Skin epidermis (tissue), 12 donors: ENCODE results near the gene SPATS2L.
A peak's percentile ranks its signal among the peaks of the same experiment; 100 is the strongest.

ENCODE experiments used
- H3K27ac ChIP-seq, 21 experiments: fragments of 200-600 bp; sonication (generic) in 11 of 21; one replicate each; pipeline ENCODE4 v1.5.0; 2020; ENCODE audit warnings: mild to moderate bottlenecking in 3 of 21, inconsistent platforms in 2 of 21, moderate library complexity in 2 of 21
- H3K4me3 ChIP-seq, 7 experiments: fragments of 200-600 bp; sonication (generic) in 2 of 7; one replicate each; pipeline ENCODE4 v1.5.0; 2020; ENCODE audit warnings: inconsistent platforms in 2 of 7, mild to moderate bottlenecking in 2 of 7, moderate library complexity in 1 of 7

Gene SPATS2L

DNA sequence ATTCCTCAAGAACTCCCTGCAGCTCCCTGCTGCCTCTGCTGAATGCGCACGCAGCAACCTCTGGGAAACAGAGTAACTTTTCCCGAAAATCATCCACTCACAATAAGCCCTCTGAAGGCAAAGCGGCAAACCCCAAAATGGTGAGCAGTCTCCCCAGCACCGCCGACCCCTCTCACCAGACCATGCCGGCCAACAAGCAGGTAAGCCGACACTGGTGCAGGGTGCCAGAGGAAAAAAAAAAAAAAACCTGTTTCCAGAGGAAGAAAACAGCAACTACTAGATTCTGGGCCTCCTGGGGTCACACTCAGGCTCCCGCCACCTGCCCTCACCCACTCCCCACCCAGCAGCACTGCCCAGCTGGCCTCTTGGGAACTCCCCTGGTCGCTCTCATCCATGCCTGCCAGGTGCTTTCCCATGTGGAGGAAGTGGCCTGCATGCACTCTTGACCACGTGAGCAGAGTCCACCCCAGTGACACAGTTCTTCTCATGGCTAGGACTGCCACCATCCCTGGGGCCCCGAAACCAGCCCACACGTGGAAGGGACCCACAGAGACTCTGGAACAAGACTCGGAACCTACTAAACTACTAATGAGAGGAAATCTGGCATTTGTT is 166.5 kb downstream of the SPATS2L start:
- H3K4me3 ChIP-seq, result no peak overlapping the region
- H3K27ac ChIP-seq, result no peak overlapping the region

DNA sequence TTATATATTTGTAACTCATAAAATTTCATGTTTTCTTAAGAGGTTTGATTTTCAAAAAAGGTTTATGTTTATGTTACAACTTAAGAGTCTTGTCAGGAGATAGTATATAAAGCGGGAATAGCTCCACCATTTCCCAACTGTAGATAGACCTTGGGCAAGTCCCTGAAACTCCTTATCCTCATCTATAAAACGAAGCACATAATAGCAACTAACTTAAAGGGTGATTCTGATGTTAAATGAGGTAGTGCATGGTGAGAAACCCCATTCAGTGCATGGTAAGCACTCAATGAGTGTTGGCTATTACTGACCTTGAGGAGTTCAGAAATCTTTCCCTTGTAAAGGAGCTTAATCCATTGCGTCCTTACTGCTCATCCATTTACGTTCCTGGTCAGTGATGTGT is 169.3 kb downstream of the SPATS2L start:
- Histone ChIP-seq H3K27ac (no peak overlapping the region), H3K4me3 (no peak overlapping the region)

DNA sequence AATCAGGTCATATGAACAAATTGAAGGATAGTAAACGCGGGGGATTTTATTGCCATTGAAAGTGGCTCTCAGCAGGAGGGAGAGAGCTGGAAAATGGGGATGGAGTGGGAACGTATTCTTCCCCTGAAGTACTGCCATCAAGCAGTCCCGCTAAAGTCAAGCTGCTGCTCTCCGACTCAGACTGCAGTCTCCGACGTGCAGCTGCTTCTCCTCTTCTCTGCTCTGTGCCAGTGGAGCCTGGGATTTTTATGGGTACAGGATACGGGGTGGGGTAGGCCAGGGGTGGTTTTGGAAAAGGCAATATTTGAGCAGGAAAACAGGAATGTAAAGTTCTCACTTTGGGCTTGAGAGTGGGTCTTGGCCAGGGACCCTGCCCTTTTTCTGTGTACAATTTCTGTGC is 170.3 kb downstream of the SPATS2L start:
- H3K4me3 ChIP-seq, result no peak overlapping the region

DNA sequence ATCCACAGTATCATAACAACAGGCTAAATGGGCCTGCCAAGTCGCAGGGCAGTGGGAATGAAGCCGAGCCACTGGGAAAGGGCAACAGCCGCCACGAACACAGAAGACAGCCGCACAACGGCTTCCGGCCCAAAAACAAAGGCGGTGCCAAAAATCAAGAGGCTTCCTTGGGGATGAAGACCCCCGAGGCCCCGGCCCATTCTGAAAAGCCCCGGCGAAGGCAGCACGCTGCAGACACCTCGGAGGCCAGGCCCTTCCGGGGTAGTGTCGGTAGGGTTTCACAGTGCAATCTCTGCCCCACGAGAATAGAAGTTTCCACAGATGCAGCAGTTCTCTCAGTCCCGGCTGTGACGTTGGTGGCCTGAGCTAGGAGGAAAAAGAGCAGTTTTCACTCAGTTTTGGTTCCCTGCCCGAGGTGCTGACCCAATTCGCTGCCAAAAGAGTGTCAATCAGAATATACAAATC is 171.2 kb downstream of the SPATS2L start:
- H3K4me3 ChIP-seq, result no peak overlapping the region
- no peak overlapping the region for H3K27ac ChIP-seq

More for the DNA sequence above, 170.3 kb downstream of the SPATS2L start:
- no peak overlapping the region for H3K27ac ChIP-seq

DNA sequence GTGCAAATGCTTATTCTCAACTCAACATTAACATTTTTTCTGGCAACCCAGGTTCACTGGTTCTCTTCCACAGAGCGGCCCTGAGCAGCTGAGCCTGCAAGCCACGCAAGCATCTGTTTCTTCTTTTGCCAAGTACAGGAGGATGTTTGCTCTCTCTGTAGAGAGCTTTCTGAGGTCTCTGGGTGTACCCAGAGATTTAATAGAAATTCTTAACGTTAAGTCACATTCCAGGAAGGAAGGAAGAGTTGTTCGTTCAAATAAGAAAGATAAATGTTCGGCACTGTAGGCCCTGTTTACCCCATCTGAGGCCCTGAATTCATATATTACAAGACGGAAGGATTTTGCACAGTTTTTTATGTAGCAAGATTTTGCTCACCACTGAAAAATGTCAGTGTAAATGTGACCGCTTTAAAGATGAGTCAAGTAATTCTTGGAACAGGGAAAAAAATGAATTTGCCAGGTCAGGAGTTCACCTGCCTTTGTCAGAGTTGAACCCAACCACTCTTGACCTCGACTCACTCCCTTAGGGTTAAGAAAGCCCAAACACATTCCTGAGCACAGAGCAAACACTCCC is 173.3 kb downstream of the SPATS2L start:
- no peak overlapping the region for H3K27ac ChIP-seq

DNA sequence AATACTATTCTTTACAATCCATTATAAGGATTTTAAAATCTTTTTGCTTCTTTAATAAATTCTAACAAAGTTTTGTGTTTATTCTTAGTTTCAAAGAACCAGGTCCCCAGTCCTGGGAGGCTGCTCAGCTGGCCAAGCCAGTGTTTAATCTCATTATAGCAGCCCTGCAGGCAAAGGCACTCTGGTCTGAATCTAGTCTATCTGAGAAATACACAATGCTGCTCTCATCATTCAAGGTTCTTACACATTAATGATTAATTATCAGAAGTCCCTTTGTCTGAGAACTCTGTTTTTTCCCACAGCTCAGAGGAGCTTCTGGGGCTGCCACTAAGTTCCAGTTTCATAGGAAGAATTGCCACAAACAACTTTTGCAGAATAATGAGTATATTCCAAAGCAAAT is 175.7 kb downstream of the SPATS2L start:
- no peak overlapping the region for H3K4me3 ChIP-seq

More for the DNA sequence above, 173.3 kb downstream of the SPATS2L start:
- no peak overlapping the region for H3K4me3 ChIP-seq

DNA sequence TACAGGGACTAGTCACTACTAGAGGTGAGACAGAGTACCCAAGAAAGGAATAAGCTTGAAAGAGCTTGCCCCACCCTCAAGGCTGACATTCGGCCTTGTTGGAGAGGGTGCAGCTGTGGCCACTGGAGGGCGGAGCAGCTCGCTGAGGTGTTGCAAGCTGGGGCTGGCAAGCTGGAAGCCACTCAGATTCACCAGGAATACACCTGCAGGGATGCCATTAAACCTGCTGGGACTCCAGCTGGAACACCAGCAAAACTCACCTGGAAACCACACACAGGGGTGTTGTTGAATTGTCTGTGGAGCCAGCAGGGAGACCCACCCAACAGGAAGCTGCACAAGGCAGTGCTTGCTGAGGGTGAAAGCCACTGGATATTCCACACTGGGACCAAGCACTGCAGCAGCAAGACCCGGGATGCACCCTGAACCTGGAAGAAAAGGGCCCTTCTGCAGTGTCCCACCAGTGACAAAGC is 177.3 kb downstream of the SPATS2L start:
- no peak overlapping the region for H3K27ac ChIP-seq

More for the DNA sequence above, 175.7 kb downstream of the SPATS2L start:
- no peak overlapping the region for H3K27ac ChIP-seq

DNA sequence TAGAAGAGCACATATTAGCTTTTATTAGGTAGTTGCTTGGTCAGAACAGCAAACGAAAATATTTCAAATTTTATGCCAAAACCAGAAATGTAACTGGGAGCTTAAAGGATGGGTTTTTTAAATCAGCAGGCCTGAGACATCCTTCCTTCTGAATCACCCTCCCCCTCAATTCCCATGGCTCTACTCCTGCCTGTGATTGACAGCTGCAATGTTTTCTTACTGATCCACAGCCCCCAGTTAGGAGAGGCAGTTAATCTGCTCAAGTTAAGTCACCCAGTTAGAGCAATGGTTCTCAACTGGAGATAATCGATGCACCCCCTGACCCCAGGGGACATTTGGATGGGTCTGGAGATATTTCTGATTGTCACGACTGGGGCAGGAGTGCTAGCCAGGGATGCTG is 178.4 kb downstream of the SPATS2L start:
- H3K4me3 ChIP-seq, result no peak overlapping the region

More for the DNA sequence above, 177.3 kb downstream of the SPATS2L start:
- H3K4me3 ChIP-seq, result no peak overlapping the region

DNA sequence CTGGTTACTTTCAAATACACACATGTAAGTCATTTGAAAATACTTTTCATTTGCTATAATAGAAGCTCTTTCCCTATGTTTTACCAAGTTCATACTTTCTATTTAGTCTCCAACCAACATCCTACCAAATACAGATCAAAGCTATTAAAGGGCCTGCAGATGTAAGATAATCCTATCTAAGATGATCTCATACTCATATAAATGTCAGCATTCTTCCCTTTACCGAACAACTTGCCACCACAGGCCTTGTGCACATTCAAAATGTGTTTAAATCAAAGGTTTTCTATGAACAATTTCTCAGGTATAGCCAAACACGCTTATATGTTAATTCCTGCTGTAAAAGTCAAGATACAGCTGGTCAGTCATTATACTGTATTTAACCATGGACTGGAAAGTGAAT is 180.0 kb downstream of the SPATS2L start:
- no peak overlapping the region for H3K4me3 ChIP-seq
- no peak overlapping the region for H3K27ac ChIP-seq

More for the DNA sequence above, 178.4 kb downstream of the SPATS2L start:
- H3K27ac ChIP-seq, result no peak overlapping the region

DNA sequence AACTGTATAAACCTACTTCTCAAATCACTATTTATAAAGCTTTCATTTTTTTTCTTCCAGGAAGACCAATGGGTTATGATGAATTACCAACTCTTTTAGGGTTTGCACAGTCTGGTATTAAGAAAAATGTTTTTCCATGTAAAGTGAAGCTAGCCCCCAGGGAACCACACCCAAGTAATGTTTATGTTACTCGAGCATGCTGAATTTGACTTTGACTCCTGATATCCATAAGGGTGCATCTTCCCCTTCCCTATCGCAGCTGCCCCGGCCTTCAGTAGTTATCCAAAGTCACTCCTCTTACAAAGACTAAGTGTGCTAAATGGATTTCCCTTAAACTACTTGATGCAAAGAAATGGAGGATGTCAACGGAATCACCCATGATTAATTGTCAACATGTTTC is 181.7 kb downstream of the SPATS2L start:
- no peak overlapping the region for H3K27ac ChIP-seq
- H3K4me3 ChIP-seq, result no peak overlapping the region

DNA sequence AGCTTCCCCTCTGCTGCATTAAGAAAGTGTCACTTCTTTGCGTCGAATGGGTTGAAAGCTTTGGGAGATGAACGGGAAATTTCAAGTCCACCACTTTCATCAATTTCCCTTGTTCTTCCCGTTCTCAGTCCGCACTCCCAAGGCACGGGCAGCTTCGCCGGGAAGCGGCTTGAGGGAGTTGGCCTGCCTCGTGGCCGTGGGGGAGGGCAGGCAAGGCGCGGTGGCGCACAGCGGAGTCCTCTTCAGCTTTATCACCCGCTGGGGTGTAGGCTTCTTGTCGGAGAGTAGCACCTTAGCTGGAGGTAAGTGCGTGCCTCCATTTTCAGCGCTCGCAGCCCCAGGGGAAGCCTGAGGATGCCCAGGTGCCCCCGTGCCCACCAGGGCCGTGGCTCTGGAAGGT is 183.5 kb downstream of the SPATS2L start:
- Histone ChIP-seq H3K4me3 (no peak overlapping the region), H3K27ac (no peak overlapping the region)

DNA sequence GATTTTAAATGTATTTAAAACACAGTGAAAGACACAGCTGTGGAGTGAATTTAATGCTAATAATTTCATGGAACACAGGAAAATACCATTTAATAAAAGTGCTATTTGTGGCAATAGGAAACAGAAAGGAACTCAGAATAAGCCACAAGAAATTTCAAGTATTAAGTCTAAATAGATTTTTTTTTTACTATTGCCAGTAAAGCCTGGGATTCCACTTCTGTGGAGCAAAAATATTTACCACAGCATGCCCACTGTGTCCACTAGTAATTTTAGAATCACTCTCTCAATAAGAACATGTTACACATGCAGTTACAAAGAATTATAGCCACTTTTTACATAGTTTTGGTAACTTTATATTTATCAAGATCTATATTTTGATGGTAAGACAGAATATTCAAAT is 186.2 kb downstream of the SPATS2L start:
- no peak overlapping the region for H3K27ac ChIP-seq
- H3K4me3 ChIP-seq, result no peak overlapping the region

DNA sequence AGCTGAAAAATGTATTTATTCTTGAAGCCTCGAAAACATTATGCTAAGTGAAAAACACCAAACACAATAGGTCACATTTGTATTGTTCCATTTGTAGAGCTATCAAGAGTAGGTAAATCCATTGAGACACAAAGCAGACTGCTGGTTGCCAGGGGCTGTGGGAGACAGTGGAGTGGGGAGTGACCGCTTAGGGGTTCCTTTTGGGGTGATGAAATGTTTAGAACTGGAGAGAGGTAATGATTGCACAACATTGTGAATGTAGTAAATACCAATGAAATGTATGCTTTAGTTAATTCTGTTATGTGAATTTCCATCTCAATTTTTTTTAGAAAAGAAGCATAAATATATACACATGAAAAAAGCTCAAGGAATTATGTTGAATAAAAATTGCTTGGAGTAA is 187.6 kb downstream of the SPATS2L start:
- no peak overlapping the region for H3K27ac ChIP-seq
- H3K4me3 ChIP-seq, result no peak overlapping the region

DNA sequence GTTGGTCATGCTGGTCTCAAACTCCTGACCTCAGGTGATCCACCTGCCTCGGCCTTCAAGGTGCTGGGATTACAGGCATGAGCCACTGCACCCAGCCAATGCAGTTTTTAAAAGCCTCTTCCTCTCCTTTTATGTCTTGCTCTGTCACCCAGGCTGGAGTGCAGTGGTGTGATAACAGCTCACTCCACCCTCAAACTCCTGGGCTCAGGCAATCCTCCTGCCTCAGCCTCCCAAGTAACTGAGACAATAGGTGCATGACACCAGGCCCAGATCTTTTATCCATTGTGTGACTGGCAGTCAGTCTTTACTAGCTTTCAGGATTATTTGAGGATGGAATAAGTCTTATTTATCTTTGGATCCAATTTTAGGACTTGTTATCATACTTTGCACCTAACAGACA is 190.2 kb downstream of the SPATS2L start:
- no peak overlapping the region for H3K27ac ChIP-seq
- H3K4me3 ChIP-seq, result no peak overlapping the region

DNA sequence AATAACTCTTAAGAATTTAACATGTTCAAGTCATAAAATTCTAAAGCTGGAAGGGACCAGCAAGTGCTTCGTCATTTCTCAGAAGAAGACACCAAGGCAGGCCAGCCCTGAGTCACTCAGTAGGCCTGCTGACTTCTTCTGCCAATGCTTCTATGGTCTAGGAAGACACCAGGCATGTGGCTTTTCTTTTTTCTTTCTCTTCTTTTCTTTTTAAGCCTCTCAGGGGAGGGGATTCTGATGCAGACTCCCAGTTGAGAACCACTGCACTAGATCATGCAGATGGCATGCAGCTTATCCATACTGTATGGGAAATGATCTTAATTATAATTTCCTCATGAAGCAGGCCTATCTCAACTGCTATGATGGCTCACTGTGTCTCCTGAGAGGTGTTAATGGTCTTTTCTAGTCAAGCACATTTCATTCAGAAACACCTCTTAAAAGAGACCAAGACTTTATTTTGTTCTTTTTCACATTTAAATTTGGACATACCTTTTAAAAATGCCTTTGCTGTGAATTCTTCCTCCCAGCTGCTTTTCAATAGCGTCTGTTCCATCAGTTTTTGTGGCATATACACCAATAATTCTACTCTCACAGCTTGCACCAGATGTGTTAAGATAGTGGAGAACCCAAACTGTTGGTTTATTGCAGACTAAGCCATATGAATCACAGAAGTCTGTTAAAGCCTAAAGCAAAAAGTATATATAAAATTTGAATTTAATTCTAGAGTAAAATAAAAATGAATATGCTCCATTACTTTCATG is 192.1 kb downstream of the SPATS2L start:
- no peak overlapping the region for H3K4me3 ChIP-seq
- H3K27ac ChIP-seq, result no peak overlapping the region

DNA sequence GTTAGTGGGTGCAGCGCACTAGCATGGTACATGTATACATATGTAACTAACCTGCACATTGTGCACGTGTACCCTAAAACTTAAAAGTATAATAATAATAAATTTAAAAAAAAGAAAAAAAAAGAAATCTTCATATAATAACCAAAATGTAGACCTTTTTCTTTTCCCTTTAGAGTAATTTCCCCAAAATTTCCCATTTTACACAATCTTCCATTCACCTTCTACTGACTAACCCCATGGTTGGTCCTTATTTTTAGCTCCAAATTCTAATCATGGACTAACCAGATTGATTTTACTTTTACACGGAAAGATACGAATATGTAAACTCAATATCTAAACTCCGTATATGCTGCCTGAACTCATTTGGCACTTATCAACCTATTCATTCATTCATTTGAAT is 195.7 kb downstream of the SPATS2L start:
- Histone ChIP-seq H3K4me3 (no peak overlapping the region), H3K27ac (no peak overlapping the region)

DNA sequence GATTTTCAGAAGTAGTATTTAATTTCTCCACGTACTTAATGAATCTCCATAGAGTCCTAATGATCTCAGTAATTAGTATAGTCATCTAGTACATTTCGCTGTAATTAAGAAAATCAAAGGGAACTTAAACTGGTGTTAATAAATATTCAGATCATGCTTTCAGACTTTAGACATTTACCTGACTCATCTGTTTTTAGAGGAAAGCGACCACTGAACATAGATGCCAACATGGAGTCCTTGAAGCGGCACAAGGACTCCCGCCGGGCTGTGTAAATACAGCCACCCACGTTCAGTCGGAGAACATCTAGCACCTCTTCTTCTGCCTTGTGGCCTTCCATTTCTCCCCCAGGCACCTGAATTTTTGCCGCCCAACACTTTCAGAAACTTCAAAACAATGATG is 200.2 kb downstream of the SPATS2L start:
- no peak overlapping the region for H3K27ac ChIP-seq
- H3K4me3 ChIP-seq, result no peak overlapping the region

DNA sequence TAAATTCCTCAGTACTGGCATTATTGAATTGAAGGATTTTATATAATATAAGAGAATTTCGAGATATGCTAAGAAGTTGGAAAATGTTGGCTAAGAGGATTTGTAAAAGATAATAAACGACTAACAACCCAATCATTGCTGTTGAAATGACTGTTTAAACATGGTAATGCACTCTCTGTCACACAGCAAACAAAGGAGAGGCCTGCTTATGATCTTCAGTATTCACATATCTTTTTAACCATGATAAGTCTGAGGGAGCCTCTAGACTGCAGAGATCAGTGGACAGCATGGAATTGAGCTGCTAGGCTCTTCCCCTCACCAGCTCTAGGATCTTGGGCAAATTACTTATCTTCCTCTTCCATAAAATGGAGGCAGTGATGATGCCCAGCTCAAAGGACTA is 200.7 kb downstream of the SPATS2L start:
- no peak overlapping the region for H3K27ac ChIP-seq
- H3K4me3 ChIP-seq, result no peak overlapping the region

DNA sequence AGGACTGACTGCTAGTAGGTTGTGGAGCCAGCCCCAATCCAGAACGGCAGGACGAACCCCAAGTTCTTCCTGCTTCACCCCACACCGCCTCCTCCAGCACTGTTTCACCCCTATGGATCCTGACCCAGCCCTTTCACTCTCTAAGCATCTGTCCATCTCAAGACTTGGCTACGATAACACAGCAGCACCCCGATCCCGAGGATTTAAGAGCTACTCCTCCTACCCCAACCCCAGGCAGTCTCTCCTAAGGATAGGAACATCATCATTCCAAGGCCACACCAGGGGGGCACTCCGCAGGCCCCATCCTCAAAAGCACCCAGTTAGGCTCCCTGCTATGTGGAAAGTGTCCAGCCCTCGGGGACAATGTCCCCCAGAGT is 202.7 kb downstream of the SPATS2L start:
- Histone ChIP-seq H3K4me3 (peak overlapping the region; percentile 63 to 89 (median 83)), H3K27ac (peak overlapping the region; percentile 66 to 95 (median 91))

DNA sequence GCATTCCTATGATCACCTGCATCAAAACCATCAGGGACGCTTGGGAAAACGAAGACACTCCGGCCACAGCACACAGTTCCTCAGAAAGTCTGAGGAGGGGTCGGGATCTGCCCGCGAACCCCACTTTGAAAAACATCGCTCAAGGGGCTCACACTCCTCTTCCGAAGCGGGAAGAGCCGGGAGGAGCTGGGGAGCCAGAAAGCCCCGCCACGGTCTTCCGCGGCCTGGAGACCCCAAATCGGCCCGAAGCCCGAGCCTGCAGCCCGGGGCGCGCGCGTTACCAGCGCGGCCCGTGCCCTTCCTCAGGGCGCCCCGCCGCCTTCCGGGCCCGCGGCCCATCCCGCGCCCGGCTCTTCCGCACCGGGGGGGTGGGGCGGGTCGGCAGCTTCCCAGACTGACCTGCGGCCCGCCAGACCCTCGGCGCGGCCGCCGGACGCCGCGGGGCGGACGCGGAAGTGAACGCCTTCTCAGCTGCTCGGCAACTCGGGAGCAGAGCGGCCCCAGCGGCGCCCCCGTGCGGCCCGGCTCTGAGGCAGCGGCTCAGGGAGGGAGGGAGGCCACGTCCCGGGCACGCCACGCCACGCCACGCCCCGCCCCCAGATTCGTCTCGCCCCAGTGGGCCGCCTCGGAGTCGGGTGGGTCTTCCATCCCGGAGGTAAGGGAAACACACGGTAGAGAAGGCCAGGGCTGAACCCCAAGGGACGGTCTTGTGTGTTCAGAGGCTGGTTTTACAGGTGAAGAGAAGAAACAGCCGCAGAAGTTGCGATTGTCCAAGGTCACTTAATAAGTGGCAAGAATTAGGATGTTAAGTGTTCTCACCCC is 203.3 kb downstream of the SPATS2L start, which contains the start of gene KCTD18:
TSS of gene KCTD18 (minus strand) at position 457 of the 822 bp plus-strand sequence. CDS start 3,052 bp downstream, outside the sequence.
- Histone ChIP-seq H3K4me3 (peak within 1 kb of the TSS; percentile 63 to 89 (median 83)), H3K27ac (peak within 1 kb of the TSS; percentile 66 to 95 (median 91))
